T-helper 9 cell (primary cell): ENCODE results near the gene SEMA3A.

Source experiments
- DNase-seq: peaks from one replicate; pipeline ENCODE4 v3.0.0-alpha.2; 2020

Gene SEMA3A

GRCh38 chr7:84195295-84196060 is 889 bp upstream of the SEMA3A start:
- DNase-seq: no peak

- no peak for DNase-seq
Measured at GRCh38 chr7:84193747-84194146, 842 bp downstream of the SEMA3A start.

GRCh38 chr7:84191842-84192241 is 2.7 kb downstream of the SEMA3A start:
- DNase-seq: no peak

GRCh38 chr7:84191261-84191660 is 3.3 kb downstream of the SEMA3A start:
- no peak for DNase-seq

- DNase-seq: no peak
Measured at GRCh38 chr7:84190016-84190705, 4.4 kb downstream of the SEMA3A start.

GRCh38 chr7:84188786-84189405 is 5.7 kb downstream of the SEMA3A start:
- DNase-seq: no peak

- DNase-seq: no peak
Measured at GRCh38 chr7:84187813-84188510, 6.6 kb downstream of the SEMA3A start.

- DNase-seq: no peak
Measured at GRCh38 chr7:84187087-84187805, 7.3 kb downstream of the SEMA3A start.

- no peak for DNase-seq
Measured at GRCh38 chr7:84183741-84184140, 10.8 kb downstream of the SEMA3A start.

- DNase-seq: no peak
Measured at GRCh38 chr7:84182301-84182700, 12.3 kb downstream of the SEMA3A start.

GRCh38 chr7:84181628-84182027 is 13.0 kb downstream of the SEMA3A start:
- no peak for DNase-seq

GRCh38 chr7:84177758-84178412 is 16.7 kb downstream of the SEMA3A start:
- DNase-seq: no peak

GRCh38 chr7:84176716-84177115 is 17.9 kb downstream of the SEMA3A start:
- DNase-seq: no peak

GRCh38 chr7:84175461-84175860 is 19.1 kb downstream of the SEMA3A start:
- no peak for DNase-seq

GRCh38 chr7:84170646-84171045 is 23.9 kb downstream of the SEMA3A start:
- DNase-seq: no peak

- DNase-seq: no peak
Measured at GRCh38 chr7:84162584-84162983, 32.0 kb downstream of the SEMA3A start.

- DNase-seq: no peak
Measured at GRCh38 chr7:84162125-84162524, 32.5 kb downstream of the SEMA3A start.

- DNase-seq: no peak
Measured at GRCh38 chr7:84161398-84161797, 33.2 kb downstream of the SEMA3A start.

GRCh38 chr7:84159435-84159834 is 35.2 kb downstream of the SEMA3A start:
- DNase-seq: no peak

- DNase-seq: no peak
Measured at GRCh38 chr7:84157171-84157570, 37.4 kb downstream of the SEMA3A start.

- DNase-seq: no peak
Measured at GRCh38 chr7:84154991-84155781, 39.4 kb downstream of the SEMA3A start.
